ENCODE data around the gene COG8. TPM values are rescaled to one million over a fixed set of nuclear protein-coding genes. Genes with fewer than 3 reads are reported as not detected.
A peak's percentile ranks its signal among the peaks of the same experiment; 100 is the strongest.

Gene COG8
- total and polyA plus RNA-seq, 9 of the 15 experiments (the other 6 are each of a cell fraction or from before 2014, with no cell fraction given) = 3.7 to 42.6 (median 30.1) TPM

DNA sequence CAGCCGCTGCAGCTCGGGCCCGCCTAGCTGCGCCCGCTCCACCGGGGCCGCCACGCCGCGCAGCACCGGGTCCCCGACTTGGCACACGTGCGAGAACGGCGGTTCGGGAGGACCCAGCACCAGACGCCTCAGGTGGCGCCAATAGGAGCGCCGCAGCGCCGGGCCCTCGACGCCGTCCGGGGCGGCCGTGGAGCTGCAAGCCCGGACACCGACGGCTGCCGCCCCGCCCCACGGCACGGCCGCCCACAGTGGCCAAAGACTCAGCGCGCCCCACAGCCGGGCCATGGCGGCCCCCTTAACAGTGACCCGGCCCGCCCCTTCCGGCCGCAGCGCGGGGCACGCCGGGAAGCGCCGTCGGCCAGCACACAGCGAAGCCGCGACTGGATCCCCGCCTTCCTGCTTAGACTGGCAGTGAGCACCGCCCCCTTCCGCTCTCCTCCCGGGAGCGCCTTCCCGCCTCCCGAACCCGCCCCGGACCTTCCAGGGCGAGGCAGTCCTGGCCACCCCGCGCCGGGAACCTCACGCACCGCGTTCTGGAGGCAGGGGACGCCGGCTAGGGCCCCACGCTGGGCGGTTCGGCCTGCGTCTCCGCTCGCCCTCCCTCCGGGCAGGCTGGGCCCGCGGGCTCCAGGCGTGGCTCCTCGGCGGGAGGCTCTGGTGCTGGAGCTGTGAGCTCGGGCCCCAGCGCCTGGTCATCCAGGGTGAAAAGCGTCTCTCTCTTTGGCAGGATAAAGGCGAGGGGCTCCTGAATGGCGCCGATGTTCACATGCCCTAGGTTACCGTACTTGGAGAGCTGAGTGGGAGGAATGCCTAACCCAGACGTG is 8.9 kb downstream of the COG8 start, which contains the start of gene PDF (continued):
- TF ChIP-seq, protein P1, sequence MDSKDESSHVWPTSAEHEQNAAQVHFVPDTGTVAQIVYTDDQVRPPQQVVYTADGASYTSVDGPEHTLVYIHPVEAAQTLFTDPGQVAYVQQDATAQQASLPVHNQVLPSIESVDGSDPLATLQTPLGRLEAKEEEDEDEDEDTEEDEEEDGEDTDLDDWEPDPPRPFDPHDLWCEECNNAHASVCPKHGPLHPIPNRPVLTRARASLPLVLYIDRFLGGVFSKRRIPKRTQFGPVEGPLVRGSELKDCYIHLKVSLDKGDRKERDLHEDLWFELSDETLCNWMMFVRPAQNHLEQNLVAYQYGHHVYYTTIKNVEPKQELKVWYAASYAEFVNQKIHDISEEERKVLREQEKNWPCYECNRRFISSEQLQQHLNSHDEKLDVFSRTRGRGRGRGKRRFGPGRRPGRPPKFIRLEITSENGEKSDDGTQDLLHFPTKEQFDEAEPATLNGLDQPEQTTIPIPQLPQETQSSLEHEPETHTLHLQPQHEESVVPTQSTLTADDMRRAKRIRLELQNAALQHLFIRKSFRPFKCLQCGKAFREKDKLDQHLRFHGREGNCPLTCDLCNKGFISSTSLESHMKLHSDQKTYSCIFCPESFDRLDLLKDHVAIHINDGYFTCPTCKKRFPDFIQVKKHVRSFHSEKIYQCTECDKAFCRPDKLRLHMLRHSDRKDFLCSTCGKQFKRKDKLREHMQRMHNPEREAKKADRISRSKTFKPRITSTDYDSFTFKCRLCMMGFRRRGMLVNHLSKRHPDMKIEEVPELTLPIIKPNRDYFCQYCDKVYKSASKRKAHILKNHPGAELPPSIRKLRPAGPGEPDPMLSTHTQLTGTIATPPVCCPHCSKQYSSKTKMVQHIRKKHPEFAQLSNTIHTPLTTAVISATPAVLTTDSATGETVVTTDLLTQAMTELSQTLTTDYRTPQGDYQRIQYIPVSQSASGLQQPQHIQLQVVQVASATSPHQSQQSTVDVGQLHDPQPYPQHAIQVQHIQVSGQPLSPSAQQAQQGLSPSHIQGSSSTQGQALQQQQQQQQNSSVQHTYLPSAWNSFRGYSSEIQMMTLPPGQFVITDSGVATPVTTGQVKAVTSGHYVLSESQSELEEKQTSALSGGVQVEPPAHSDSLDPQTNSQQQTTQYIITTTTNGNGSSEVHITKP (IDR thresholded peaks at IDR 0.05; ENCODE audit: partially characterized antibody) = no peak
- TF ChIP-seq MAFG (tag; conservative IDR thresholded peaks at IDR 0.05) (no peak), POLR2H (tag; IDR thresholded peaks at IDR 0.05; ENCODE audit: low read depth) (peak; percentile 87), AFF1 (IDR thresholded peaks at IDR 0.05; ENCODE audit: low read depth in 1 of 2, partially characterized antibody in 2 of 2) (no peak), ELF2 (CRISPR knock-in tag; IDR thresholded peaks at IDR 0.05) (peak; percentile 72; the same call in 1 of the 2 replicates), PKNOX1 (IDR thresholded peaks at IDR 0.05) (peak; percentile 82), CREB3L1 (IDR thresholded peaks at IDR 0.05; ENCODE audit: borderline replicate concordance, low read depth) (peak; percentile 67), ZKSCAN1 (IDR thresholded peaks at IDR 0.05; ENCODE audit: low read depth, low read length) (no peak), XRCC5 (IDR thresholded peaks at IDR 0.05; ENCODE audit: low read depth, low read length) (no peak; the same call in 1 of the 2 replicates), SRF (CRISPR knock-in tag; IDR thresholded peaks at IDR 0.05) (peak; percentile 35 to 70; a peak in 1 of 4 replicates), POLR2AphosphoS5 (IDR thresholded peaks at IDR 0.05; ENCODE audit: control insufficient read depth, insufficient read depth, low read depth, low read length) (peak; percentile 90), RBM14 (IDR thresholded peaks at IDR 0.05; ENCODE audit: borderline replicate concordance, insufficient read depth, low read depth, low read length) (no peak)

All from K562 (cell line).